ENCODE data around the gene FBXW4. TPM values are rescaled to one million over a fixed set of nuclear protein-coding genes. Genes with fewer than 3 reads are reported as not detected.

FBXW4 gene
- total RNA-seq, 4 donors from 2014 or later, result 48.4 to 91.6 (median 55.6) TPM

GRCh38 chr10:101672536-101672935 lies 22.4 kb downstream of the FBXW4 start:
- 89% methylated on average over 6 of the region's 6 CpGs; no CpG with 5 or more reads in 1 of the 2 donors for WGBS, 2 donors (ENCODE audit: low coverage in 1 of 2)
- in situ Hi-C loops (cut with MboI; ENCODE audit: low pct_ligation_motif_present in 1 of 4, low pct_unique_long_range_greater_than_20kb in 1 of 4, low sequenced_read_pairs in 3 of 4) (no loop called here), intact Hi-C loops (cut with DNase I; ENCODE audit: low total_unique reads) (no loop called here)
- Histone ChIP-seq H3K36me3 (peaks cover 0 to 57% (median 22%) of the 10 kb centered on the region in 4 donors), H3K27me3 (no peaks in the 10 kb centered on the region), H3K9me3 (no peaks in the 10 kb centered on the region), H3K27ac (no peak overlapping the region), H3K4me3 (no peak overlapping the region), H3K4me1 (no peaks in the 10 kb centered on the region)
- TF ChIP-seq POLR2AphosphoS5 (IDR thresholded peaks at IDR 0.05), result no peak
- no peak for TF ChIP-seq CTCF (IDR thresholded peaks at IDR 0.05)
- no peak for TF ChIP-seq EP300 (IDR thresholded peaks at IDR 0.05; ENCODE audit: low read depth)
- no peak for TF ChIP-seq POLR2A (IDR thresholded peaks at IDR 0.05)
- no peak for DNase-seq

GRCh38 chr10:101671453-101671852 lies 23.5 kb downstream of the FBXW4 start:
- no peaks in the 10 kb centered on the region for H3K9me3 ChIP-seq
- no peak overlapping the region for H3K4me3 ChIP-seq
- H3K36me3 ChIP-seq, result peaks cover 0 to 57% (median 25%) of the 10 kb centered on the region in 4 donors
- intact Hi-C loops (cut with DNase I; ENCODE audit: low total_unique reads) (no loop called here), in situ Hi-C loops (cut with MboI; ENCODE audit: low pct_ligation_motif_present in 1 of 4, low pct_unique_long_range_greater_than_20kb in 1 of 4, low sequenced_read_pairs in 3 of 4) (no loop called here)
- H3K27ac ChIP-seq, result no peak overlapping the region
- whole genome bisulfite sequencing, 2 donors (ENCODE audit: low coverage in 1 of 2), result 96 to 100% methylated on average over 1 of the region's 1 CpG
- H3K27me3 ChIP-seq, result no peaks in the 10 kb centered on the region
- TF ChIP-seq EP300 (IDR thresholded peaks at IDR 0.05; ENCODE audit: low read depth) (no peak), CTCF (IDR thresholded peaks at IDR 0.05) (no peak), POLR2AphosphoS5 (IDR thresholded peaks at IDR 0.05) (no peak), POLR2A (IDR thresholded peaks at IDR 0.05) (no peak)
- no peaks in the 10 kb centered on the region for H3K4me1 ChIP-seq
- no peak for DNase-seq

GRCh38 chr10:101670635-101671034 lies 24.3 kb downstream of the FBXW4 start:
- H3K36me3 ChIP-seq, result peaks cover 0 to 58% (median 29%) of the 10 kb centered on the region in 4 donors
- no peak for DNase-seq
- no peaks in the 10 kb centered on the region for H3K27me3 ChIP-seq
- H3K9me3 ChIP-seq, result no peaks in the 10 kb centered on the region
- no peak overlapping the region for H3K4me3 ChIP-seq
- in situ Hi-C loops (cut with MboI; ENCODE audit: low pct_ligation_motif_present in 1 of 4, low pct_unique_long_range_greater_than_20kb in 1 of 4, low sequenced_read_pairs in 3 of 4), result no loop called here
- H3K27ac ChIP-seq, result no peak overlapping the region
- TF ChIP-seq POLR2AphosphoS5 (IDR thresholded peaks at IDR 0.05) (no peak), EP300 (IDR thresholded peaks at IDR 0.05; ENCODE audit: low read depth) (no peak), POLR2A (IDR thresholded peaks at IDR 0.05) (no peak), CTCF (IDR thresholded peaks at IDR 0.05) (no peak)
- intact Hi-C loops (cut with DNase I; ENCODE audit: low total_unique reads), result no loop called here
- no peaks in the 10 kb centered on the region for H3K4me1 ChIP-seq

GRCh38 chr10:101669181-101669580 lies 25.8 kb downstream of the FBXW4 start:
- Histone ChIP-seq H3K27ac (no peak overlapping the region), H3K4me1 (no peaks in the 10 kb centered on the region), H3K4me3 (no peak overlapping the region), H3K27me3 (no peaks in the 10 kb centered on the region), H3K36me3 (peaks cover 0 to 58% (median 24%) of the 10 kb centered on the region in 4 donors), H3K9me3 (no peaks in the 10 kb centered on the region)
- intact Hi-C loops (cut with DNase I; ENCODE audit: low total_unique reads), result no loop called here
- WGBS, 2 donors (ENCODE audit: low coverage in 1 of 2), result 100% methylated on average over 1 of the region's 2 CpGs
- TF ChIP-seq POLR2AphosphoS5 (IDR thresholded peaks at IDR 0.05) (no peak), CTCF (IDR thresholded peaks at IDR 0.05) (no peak), POLR2A (IDR thresholded peaks at IDR 0.05) (no peak), EP300 (IDR thresholded peaks at IDR 0.05; ENCODE audit: low read depth) (no peak)
- in situ Hi-C loops (cut with MboI; ENCODE audit: low pct_ligation_motif_present in 1 of 4, low pct_unique_long_range_greater_than_20kb in 1 of 4, low sequenced_read_pairs in 3 of 4), result no loop called here
- no peak for DNase-seq

Data from transverse colon (tissue), 4 donors.